DMS53 treated with DMSO at 0.1 percent for 48 hours (cell line): Measurements from ENCODE around the gene TP53I13.
"Not testable (repeated sequence)": the region's sequence is repeated elsewhere in the genome, so short reads cannot be mapped to it uniquely, and the experiment has no call there.

Experiments used
- DNase-seq: peaks from one replicate; lab custom pipeline; 2025; ENCODE audit not compliant: unreplicated experiment; lab: John Stamatoyannopoulos, UW

The TP53I13 gene, protein sequence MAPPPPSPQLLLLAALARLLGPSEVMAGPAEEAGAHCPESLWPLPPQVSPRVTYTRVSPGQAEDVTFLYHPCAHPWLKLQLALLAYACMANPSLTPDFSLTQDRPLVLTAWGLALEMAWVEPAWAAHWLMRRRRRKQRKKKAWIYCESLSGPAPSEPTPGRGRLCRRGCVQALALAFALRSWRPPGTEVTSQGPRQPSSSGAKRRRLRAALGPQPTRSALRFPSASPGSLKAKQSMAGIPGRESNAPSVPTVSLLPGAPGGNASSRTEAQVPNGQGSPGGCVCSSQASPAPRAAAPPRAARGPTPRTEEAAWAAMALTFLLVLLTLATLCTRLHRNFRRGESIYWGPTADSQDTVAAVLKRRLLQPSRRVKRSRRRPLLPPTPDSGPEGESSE

DNA sequence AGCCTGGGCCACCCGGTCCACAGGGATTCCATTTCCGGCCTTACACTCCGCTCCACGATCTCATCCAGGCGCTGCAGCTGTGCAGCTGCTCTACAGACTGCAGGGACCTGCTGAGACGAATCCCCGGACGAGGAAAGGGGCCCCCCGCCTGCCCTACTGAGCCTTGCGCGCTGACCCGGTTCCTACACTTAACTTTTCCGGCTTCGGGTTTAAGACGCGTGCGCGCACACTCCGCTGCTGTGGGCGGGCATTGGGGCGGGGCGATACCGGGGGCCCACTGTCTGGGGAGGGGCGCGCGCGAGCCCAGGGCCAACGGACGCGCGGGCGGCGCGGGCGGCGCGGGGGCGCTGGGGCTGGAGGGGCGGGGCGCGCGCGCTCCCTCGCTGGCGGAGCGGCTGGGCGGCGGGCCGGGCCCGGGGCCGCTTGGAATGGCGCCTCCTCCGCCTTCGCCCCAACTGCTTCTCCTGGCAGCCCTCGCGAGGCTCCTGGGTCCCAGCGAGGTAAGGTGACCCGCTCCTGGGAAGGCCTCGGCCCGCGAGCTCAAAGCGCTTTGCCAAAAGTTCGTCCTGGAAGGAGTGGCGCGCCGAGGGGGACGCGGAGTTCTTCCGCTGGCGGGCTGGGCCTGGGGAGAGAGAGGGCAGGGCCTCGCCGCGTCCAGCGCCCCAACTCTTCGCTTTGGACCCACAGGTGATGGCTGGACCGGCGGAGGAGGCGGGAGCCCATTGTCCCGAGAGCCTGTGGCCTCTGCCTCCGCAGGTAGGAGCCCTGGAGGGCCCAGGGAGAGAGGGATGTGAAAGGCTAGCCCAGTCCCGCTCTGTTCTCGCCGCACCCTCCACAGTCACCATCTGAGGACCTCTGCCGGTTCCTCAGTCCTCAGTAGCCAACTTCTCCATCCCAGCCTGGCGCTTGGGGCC, at the start of gene TP53I13:
TP53I13 (plus strand) TSS at position 371 of the 914 bp plus-strand sequence; CDS start at position 429, 58 bp downstream.
- peak; percentile 68 for DNase-seq

DNA sequence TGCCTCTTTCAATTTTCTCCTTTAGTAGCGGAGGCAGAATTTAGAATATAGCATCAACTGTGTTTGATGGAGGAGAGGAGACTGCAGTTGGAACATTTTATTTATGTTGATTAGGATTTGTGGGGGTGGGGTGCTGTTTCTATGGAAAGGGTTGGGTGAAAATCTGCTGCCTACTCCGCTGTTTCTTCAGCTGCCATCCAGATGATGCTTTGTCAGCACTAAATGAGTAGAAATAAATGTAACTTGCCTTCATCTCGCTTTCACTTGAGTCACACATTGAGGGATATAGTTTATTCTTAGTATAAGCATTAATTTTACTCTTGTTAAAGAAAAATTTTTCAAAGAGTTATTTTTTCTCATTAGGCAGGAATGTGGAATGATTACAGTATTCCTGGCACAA, 43.8 kb upstream of the TP53I13 start:
- no peak for DNase-seq

DNA sequence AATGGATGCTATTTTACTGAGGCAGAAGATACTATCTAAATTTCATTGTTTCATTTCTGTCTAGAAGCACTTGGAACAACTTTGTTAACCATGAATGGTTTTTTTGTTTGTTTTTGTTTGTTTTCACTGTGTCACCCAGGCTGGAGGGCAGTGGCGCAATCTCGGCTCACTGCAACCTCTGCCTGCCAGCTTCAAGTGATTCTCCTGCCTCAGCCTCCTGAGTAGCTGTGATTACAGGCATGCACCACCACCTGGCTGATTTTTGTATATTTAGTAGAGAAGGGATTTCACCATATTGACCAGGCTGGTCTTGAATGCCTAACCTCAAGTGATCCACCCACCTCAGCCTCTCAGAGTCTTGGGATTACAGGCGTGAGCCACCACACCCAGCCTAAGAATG, 42.2 kb upstream of the TP53I13 start:
- DNase-seq: no peak

DNA sequence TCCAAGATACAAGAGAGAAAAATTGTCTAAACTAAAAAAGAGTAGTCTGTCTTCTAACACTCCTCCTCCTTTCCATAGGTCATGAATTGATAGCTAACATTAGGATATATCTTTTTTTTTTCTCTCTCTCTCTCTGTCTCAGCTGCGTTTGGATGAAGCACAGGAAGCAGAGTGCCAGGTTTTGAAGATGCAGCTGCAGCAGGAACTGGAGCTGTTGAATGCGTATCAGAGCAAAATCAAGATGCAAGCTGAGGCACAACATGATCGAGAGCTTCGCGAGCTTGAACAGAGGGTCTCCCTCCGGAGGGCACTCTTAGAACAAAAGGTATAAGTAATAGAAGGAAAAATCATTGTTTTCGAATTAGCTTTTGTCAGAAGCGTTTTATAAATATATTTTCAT, 34.5 kb upstream of the TP53I13 start:
- no peak for DNase-seq

DNA sequence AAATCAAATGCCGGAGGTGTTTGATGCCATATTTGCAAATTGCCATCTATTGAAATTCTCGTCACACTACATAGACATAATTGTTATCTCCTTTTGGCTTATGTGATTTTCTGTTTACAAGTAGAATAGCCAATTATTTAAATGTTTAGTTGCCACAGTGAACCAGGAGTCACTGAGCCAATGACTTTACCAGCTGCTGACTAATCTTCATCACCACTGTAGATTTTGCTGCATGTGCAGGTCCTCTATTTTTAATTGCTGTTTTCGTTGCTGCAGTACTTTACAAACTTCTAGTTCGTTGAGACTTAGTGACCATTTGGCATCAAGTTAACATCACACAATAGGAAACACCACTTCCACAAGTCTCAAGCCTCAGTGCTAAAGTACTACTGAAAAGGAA, 24.4 kb upstream of the TP53I13 start:
- no peak for DNase-seq

DNA sequence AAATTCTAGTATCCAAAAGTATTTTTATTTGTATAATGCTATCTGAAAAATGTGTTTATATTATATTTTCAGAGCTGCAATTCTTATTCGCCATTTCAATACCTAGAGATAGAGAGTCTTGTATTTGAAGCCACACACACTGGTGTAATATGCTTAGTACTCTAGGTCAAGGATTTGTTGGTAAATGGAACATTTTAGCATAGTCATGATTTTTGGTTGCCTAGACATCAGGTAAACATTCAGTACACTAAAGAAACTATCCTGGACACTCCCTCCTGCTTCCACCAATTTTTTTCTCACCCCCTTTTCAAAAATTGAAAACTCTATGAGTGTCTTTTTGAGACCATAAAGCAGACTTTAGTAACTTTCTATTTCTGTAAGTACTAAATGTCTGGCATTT, 22.4 kb upstream of the TP53I13 start:
- no peak for DNase-seq

DNA sequence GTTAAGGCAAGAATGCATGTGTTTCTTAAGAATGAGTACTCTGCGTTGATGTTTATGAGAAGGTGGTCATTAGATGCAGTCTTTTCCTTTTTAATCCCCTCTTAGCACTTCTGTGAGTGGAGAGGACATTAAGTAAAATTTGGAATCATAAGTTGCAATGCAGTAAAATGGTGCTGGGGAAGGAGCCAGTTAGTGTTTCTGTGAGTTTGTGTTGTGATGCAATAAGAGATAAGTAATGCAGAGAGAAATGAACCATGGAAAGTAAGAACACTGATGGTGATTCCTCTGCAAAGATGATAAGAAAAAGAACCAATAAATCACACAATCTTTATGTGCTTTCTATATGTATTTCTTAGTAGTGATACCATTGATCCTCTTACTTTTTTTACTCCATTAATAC, 21.7 kb upstream of the TP53I13 start:
- no peak for DNase-seq

DNA sequence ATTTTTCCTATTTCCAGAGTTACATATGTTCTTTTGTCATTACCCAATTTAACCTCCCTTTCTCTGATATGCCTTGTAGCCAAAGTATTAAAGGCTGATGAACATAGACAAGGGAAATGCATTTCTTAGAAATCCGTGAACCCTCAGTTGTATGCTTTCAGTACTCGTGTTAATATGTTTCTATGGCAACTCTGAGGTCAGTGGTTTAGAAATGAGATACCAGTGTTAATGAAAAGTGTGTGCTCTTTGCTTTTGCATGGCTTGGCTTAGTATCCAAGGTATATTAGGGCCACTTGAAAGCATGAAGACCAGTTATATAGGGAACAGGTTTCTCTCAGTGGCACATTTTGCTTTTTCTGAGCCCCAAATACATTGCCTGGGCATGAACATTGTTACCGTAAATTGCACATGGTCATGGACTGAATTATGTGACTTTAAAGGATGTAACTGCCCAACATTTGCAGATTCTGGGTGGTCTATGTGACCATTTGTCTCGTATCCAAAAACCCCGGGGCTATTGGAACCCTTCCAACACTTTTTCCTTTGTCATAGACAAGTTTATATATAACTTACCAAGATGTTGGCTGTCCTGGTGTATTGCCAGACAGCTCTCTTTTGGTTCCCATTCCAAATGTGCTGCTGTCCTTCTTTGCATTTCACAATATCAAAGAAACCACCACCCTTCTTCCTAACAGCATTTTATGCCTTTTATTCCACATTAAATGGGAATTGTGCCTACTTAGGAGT, 19.2 kb upstream of the TP53I13 start:
- DNase-seq: no peak

DNA sequence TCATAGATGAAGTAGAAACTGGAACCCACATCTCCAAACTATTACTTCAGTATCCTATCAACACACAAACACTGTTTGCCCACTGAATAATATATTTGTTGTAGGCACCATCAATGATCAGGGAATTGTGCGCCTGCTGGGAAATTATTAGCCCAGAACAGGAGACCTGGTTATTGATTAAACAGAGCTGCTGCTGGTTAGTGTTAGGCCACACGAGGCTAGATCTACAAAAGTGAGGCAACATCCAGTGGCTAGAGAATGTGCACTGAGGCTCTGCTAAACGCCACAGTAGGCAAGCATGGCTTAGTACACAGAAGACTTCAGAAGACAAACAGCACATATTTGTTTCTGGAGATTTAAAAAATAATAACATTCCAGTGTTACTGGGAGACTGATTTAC, 12.7 kb upstream of the TP53I13 start:
- DNase-seq: peak; percentile 42

DNA sequence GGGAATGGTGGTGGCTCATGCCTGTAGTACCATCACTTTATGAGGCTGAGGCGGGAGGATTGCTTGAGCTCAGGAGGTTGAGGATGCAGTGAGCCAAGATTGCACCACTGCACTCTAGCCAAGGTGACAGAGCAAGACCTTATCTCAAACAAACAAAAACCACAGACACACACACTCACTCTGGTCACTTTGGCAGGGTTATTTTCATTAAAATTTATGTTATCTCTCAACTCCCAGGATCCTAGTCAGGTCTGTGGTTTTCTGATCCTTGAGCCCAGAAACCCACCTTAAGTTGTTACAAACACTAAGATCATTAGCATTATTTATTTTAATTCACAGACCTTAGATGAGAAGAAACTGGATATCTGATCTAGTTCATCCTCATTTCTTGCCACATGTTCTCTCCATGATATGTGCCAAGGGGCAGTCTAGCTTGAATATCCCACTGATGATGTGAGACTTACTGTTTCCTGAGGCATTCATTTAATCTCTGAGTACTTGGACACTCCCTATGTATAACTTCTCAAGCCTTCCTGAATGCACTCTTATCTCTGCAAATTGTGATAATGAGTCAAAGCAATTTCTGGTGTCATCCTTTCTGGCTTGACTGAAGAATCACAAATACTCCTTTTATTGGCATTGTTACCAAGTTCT, 11.3 kb upstream of the TP53I13 start:
- DNase-seq: no peak

DNA sequence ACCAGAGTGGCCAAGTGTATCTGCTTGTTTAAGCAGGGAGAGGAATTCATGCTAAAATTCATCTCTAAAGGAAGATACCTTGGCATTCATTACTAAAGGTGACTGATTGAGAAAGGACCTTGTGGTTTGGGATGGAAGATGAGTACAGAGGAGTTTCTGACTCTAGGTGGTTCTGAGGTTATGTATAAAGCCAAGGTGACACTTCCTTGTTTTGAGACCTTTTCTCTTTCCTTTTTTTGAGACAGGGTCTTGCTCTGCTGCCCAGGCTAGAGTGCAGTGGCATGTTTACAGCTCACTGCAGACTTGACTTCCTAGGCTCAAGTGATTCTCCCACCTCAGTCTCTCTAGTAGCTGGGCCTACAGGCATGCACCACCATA, 10.8 kb upstream of the TP53I13 start:
- no peak for DNase-seq

DNA sequence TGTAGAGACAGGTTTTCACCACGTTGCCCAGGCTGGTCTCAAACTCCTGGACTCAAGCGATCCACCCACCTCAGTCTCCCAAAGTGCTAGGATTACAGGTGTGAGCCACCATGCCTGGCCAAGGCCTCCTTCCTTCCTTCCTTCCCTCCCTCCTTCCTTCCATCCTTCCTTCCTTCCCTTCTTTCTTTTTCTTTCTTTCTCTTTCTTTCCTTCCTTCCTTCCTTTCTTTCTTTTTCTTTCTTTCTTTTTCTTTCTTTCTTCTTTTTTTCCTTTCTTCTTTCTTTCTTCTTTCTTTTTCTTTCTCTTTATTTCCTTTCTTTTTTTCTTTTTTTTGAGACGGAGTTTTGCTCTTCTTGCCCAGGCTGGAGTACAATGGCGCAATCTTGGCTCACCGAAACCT, 10.4 kb upstream of the TP53I13 start:
- DNase-seq: not testable (repeated sequence)

DNA sequence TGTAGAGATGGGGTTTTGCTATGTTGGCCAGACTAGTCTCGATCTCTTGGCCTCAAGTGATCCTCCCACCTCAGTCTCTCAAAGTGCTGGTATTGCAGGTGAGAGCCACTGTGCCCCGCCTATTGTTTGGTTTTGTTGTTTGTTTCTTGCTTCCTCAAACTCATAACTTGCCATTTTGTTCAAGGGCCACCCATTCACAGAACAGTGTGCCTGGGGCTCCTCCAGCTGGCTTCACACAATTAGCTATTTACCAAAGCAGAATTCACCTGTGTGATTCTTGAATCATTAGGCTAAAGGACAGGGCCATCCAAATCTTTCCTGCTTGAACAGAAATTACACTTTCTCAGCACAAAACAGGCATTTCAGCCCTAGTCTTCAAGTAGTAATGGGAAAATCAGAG, 8.9 kb upstream of the TP53I13 start:
- DNase-seq: no peak

DNA sequence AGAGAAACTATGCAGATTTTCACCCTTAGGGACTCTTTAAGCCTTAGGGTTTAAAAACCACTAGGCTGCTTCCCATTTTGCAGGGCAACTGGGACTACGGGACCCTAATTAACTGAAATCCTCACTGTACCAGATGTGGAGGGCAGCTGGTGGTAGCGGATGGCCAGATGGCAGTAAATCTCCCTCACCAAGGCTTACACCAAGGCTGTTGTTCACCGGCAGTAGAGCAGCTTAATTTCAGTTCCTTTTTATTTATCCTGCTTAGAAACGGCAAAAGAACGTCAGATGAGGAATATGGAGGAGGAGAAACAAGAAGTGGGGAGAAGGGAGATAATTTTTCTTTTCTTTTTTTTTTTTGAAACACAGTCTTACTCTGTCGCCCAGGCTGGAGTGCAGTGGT, 8.2 kb upstream of the TP53I13 start:
- no peak for DNase-seq

DNA sequence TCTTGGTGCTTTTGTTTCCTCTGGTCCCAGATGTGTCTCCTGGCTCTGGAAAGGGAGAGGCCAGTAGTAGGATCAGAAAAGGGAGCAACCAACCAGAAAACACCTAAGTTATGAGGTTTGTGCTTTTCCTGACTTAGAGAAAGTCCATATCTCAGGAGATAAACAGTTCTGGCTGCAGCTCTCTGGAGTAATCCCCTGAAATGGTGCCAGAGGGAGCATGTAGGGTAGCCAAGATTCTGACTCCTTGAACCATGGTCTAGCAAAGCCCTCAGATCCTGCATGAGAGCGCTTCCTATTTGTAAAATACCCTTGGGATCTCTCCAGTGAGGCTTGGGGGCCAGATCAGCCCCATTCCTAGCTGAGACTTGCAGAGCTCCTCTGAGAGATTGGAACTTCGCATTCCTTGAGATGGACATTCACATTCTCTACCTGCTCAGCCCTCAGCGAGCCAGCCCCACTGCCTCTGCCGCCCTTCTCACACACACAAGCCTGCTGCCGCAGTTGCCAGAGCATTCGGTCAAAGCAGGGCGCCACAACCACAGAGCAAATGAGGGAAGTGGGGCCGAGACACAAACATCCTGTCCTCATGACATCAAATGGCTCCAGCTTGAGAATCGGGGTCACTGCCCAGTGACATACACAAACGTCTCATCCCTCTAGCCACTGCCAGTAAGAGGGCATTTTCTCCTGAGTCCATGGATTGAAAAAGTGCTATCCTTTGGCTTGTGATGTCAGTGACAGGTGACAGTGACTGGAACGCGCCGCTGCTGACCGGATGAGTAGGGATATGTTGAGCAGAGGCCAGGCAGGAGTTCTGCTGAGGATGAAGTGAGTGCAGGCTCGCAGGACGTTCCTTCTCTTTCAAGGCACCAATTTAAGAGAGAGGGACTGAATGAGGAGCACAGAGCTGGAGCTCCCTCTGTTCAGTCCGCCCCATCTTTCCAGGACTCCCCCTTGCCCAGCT, 6.7 kb upstream of the TP53I13 start:
- no peak for DNase-seq

DNA sequence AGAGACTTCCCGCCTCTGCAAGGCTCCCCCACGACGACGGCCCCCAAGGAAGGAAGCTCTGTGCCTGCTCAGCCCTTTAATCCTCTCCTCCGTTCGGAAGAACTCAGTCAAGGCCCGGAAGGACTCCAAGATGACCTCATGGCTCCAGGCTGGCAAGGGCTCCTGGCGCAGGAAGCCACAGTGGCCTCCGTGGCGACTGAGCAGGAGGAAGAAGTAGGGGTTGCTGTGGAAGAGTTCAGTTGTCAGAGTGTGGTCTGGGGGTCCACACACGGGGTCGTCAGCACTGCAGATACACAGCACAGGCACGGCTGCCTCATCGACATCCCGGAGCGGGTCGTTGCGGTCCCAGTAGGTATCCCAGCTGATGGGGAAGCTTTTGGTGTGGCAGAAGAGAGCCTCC, 5.9 kb upstream of the TP53I13 start:
- DNase-seq: no peak

DNA sequence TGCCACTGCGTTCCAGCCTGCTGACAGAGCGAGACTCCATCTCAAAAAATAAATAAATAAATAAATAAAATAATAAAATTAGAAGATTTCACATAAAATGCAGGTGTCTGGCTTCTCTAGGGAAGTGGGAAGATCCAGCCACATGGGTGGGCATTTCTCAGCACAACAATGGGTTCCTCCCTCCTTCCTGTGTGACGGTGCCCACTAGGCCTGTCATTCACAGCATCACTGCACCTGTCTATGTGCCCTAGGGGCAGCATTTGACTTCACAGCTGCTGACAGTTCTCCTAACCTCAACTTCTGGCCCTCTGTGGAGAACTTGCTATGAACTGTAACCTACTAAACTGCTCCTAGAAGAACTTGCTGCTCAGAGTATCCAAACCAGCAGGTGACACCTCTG, 4.7 kb upstream of the TP53I13 start:
- DNase-seq: no peak

DNA sequence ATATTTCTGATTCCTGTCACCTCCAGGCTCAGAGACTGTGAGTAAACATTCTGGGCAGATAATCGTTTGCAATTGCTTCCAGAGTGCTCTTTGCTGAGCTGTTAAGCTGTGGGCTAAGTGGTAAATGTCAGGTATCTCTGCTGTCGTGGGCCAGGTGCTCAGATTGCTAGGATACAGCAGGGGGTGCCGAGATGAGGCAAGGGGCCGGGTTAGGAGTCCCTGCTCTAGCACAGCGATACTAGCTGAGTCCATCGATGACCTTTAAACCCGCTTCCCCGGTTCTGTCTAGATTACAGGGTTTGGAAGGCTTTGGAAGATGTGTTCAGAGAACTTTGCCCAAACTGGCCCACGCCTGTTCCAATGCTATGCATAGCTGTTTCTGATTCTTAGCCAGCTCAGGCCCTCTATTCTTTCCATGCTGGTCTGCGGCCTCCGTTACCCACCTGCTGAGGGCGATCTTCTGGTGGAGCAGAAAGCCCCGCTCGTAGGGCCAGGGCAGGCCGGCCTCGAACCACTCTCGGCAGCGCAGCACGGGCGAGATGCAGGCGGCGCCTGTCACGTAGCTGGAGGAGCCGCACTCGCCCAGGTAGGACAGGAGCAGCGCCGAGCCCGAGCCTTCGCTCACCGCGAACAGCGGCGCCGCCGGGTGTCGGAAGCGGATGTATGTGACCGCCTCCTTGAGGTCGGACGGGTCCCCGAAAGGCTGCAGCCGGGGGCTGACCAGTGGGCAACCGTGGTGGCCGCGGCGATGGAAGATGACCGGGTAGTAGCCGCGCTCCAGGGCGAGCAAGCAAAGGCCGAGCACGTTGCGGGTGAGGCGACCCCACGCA, 2.6 kb upstream of the TP53I13 start:
- DNase-seq: peak; percentile 24
